Stimulated activated CD8-positive, alpha-beta memory T cell treated with anti-CD3 and anti-CD28 coated beads, Interleukin-4, amount 100 ng/mL, for 4 hours (primary cell): Measurements from ENCODE around the gene SRSF7.
A peak's percentile ranks its signal among the peaks of the same experiment; 100 is the strongest.
"Not testable (repeated sequence)": the region's sequence is repeated elsewhere in the genome, so short reads cannot be mapped to it uniquely, and the experiment has no call there.

ENCODE experiments used
- DNase-seq, 2 donors: peaks; one replicate each; pipeline ENCODE4 v3.0.0-alpha.2; 2020; ENCODE audit warnings: low read depth in 2 of 2, low spot score in 1 of 2

The SRSF7 gene

DNA sequence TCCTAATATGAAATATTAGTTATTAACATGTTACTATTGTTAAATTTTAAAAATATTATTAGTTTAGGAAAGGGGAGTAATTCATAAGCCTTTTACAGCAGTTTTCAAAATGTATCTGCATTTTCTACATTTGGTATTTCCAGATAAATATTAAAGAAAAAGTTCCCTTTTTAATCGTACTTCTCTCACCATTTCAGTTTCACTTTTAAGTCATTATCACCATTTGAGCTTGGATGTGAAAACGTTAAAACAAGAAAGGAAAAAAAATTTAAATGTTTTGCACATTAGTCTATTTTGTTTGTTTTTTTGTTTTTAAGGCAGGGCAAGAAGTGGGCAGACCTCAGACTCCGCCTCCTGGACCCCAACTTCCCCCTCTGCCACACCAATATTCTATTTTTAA is 3.3 kb upstream of the SRSF7 start:
- no peak for DNase-seq

DNA sequence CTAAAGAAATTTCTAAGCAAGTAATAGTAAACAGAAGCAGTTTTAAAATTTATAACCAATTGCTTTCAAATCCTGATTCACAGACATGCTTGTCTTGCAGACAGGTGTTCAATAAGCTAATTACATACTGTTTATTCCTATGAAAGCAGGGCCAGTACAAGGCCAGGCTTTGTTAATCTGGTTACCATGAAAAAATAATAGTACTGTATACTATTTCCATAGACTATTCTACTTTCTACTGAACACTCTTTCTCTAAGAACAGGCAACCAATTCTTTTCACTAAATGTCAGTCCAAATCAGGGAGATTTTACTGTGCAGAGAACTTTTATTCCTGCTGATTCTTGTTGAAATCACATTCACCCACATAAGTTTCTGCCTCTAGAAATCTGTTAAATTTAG is 2.9 kb upstream of the SRSF7 start:
- no peak for DNase-seq

DNA sequence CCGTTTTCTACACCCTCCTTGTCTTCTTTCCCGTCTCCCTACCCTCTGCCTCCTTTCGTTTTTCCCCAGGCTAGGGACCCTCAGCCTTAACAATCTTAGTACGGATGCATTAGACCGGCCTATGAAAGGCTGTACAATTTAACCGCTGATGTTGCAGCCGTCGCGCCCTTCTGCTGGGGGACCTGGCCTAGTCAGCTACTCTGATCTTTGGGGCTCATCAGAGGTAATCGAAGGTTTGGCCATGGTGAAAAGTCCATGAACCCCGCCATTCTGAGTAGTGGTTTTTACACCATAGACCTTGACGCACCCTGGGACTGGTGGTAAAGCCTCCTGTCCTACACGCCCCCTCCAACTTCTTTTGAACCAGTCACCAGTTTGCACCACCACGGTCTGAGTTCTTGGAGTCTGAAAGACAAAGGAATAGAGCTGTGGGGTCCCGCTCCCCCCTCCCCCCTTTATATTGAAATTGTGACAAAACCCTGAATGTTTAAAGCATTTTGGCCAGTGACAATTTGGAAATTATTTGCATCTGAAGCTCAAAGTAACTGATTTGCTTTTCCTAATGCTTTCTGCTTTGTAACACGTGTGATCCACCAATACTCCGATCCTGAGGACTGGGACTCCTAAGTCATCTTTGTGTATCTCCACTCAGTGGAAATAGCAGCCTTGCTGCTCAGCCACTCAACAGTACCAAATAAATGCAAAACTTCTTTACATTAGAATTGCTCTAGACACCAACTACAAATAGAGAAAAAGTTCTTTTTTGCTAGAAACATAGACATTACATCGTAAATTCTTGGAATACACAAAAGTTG is 642 bp upstream of the SRSF7 start:
- peak in 1 of 2 donors; percentile 15 for DNase-seq

DNA sequence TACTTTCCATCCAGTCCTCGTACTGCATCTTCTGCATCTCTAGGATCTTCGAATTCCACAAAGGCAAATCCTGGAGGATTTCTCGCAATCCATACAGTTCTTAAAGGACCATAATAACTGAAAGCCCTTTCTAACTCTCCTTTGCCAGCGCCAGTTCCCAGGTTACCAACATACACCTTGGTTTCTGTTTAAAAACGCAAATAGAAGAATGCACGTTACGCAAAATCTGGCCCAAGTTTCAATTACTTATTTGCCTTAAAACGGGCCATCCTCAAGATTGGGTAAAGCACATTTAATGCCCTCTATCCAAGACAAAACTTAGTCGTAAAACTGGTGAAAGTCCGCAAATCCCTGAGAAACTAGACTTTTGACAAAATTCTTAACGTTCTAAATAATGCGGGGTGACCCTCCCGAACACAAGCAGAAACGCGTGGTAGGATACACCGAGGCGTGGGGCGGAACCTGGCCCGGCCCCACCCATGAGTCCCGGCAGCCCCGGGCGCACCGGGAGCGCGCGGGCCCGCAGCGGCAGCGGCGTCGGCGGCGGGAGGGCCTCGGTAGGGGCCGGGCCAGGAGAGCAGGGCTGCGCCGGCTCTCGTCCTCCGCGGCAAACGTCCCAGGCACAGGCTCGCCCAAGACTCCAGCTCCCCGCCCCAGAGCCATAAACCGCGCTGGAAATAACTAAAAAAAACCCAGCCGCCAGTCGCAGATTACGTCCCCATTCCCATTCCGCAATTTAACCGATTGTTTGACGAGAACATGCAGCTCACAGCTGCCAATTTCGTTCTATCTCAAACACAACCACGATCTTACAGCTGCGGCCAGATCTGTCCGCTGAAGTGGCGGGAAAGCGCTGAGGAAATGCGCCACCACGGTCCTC is 910 bp downstream of the SRSF7 start:
- peak in 1 of 2 donors; percentile 5 for DNase-seq

DNA sequence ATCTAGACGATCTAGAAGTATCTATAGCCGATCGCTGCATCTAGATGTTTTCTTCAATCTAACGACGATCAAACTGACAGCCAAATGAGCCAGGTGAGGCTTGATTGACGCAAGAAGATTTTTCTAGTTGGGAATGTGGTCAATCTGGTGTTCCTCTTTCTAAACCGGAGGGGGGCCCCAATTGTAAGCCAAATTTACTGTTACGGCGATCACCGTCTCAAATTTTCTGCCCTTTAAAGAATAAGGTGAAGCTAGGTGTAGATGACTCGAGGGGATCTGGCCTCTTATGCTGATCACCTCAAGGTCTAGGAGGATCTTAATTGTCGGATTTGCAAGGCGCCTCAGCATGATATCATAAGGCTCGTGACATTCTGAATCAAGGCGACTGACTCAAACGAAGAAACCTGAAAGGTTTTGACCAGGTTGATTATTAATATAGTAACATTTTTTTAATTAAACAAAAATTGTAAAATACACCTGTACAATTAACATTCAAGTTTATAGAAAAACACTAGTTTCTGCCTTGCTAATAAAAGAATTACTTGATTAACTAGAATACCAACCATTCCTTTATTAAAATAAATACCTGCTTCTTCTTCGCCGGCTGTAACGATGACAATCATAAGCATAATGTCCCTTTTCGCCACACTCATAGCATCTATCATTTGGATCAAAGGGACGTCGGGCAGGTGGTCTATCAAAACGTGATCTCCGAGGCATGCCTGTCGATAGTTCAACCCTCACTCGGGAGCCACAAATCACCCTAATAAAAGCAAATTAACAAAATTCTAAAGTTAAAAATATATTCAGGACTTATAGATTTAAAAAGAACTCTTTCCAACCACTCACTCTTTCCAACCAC is 2.0 kb downstream of the SRSF7 start:
- no peak for DNase-seq

DNA sequence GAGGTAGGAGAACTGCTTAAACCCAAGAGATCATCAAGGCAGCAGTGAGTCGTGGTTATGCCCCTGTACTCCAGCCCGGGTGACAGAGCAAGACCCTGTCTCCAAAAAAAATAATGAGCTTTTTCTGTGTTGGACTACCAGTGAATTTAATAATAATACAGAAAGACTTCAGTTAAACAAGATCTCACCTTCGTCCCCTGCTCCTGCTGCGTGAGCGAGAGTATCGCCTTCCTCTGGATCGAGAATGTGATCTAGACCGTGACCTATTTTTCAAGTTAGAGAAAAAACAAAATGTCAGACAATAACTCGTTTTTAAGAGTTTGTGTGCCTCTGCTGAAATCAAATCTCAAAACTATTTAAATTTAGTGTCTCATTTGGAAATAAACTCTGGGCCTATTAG is 2.8 kb downstream of the SRSF7 start:
- no peak for DNase-seq

DNA sequence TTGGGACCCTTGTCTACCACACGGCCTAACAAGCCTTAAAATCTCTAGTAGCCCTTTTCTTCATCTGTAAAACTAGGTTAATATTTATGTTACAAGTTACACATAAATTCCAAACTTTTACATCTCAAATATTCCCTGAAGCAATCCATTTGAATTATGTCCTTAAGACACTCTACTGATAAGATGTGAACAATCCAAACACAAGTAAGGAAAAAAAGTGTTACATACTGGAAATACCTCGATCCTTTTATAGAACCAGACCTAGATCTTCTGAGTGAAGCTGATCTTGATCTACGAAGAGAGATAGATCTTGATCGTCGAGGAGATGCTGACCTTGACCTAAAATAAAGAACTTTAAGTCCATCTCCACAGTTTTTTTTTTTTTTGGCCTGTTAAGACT is 3.3 kb downstream of the SRSF7 start:
- no peak for DNase-seq

DNA sequence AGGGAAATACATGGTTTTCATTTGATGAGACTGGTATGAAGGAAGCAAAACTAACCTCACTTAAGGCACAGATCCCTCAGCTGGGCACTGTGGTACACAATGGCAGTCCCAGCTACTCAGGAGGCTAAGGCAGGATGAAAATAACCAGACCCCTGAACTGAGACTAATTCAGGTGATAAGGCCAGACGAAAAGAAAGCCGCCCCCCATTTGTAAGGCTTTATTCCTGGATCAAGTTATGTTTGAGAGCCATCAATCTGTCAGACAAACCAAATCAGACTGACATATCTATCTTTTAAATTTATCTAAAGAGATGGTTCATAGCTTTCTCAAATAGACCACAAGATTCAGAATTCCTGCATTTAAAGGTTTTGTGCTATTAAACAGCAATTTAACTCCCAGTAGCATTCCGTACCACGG is 4.1 kb downstream of the SRSF7 start:
- DNase-seq: no peak

DNA sequence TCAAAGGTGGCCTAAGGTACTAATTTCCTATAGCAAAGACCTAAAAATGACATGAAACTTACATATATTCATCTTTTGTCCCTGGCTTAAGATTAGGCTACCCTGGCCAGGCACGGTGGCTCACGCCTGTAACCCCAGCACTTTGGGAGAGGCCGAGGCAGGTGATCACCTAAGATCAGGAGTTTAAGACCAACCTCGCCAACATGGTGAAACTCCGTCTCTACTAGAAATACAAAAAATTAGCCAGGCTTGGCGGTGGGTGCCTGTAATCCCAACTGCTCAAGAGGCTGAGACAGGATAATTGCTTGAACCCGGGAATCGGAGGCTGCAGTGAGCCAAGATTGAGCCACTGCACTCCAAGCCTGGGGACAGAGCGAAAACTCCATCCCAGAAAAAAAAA is 5.9 kb downstream of the SRSF7 start:
- DNase-seq: no peak

DNA sequence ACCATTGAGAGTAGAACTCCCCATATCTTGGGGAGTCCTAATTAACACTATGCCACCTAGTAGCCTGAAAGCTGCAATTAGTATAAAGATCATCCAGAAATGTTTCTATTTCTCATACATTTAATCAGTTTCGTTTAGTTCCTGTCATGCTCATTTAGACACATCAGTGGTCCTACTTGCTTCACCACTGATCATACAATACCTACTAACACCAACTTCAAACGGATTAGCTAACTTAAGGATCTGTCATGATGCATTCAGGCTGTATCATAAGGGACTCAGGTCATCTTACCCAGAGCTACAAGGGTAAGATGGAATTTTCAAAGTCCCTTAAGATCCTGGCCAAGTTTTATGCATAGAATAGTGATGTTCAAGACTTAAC is 6.8 kb downstream of the SRSF7 start:
- DNase-seq: no peak

DNA sequence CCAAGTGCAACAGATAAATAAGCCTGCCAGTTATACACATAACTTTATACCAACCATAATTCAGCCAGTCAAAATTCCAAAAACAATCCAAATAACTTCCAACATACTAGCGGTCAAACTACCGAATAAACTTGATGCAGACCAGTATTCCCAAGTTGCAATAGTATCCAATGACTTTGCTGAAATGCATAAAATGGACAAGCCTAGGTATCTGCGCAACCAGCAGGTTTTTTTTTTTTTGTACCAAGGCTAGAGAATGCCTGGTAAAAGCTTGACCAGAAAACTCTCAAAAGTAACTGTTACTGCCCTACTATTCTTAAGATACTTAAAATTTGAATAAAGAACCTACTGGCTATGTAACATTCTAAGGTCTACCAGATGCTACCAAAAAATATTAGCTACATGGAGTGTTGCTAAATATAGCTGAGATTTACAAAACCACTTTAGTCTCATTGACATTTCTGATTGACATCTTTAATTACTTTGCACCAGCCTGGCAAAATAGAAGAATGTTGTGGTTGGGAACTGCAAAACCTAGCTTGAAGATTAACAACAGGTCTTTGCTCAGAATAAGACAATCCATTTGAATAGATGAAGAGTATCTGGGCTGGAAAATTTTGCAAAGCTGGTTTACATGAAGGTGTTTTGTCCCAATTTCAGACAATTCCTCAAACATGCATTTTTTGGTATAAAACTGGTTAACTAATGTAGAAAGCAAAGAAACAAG is 7.3 kb downstream of the SRSF7 start:
- no peak for DNase-seq

DNA sequence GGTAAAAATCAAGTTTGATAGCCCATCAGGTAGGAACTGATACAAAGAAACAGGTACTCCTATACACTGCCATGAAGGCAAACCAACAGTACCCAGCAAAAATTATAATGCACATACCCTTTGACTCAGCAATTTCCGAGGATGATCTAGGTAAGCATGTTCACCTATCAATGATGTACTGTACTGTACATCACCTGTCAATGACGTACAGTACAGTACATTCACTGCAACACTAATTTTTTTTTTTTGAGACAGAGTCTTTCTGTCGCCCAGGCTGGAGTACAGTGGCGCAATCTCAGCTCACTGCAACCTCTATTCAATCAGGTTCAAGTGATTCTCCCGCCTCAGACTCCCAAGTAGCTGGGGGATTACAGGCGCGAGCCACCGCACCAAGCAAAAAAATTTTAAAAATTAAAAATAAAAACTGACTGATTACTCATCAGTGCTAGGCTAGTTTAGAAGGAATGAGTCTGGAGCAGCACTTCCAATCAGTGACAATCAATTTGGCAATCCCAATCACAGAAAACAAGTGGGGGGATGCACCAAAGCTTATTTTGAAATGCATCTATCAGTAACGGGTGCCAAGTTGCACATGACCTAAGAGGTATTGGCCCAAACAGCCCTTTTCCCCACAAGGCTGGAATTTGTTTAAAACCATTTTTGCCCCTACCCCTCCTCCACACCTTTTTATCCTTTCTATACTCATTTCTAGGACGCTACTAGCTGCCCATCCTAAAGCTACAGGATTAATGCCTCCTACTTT is 8.2 kb downstream of the SRSF7 start:
- DNase-seq: no peak

DNA sequence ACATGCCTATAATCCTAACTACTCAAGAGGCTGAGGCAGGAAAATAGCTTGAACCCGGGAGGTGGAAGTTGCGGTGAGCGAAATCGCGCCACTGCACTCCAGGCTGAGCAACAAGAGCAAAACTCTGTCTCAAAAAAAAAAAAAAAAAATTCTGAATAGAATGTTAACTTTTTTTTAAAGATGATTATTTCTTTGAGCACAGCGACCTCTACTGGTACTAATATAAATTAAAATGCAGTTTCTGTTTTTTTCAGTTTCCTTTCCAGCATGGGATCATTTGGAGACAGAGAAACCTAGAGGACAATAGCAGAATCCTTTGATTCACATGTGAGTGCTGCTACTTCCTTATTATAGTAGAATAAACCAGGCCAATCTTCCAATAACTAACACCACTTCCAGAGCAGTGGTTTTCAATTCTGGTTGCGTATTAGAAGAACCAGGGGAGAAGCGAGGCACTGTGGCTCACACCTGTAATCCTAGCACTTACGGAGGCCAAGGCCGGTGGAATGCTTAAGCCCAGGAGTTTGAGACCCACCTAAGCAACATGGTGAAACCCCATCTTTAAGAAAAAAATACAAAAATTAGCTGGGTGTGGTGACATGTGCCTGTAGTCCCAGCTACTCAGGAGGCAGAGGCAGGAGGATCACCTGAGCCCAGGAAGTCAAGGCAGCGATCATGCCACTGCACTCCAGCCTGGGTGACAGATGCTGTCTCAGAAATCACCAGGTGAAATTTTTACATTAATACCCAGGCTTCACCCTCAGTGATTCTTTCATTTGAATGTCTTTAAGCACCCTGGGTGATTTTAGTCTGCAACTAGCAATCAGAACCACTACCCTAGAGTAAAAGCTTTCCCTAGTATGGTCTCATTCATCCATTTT is 10.1 kb downstream of the SRSF7 start:
- DNase-seq: no peak

DNA sequence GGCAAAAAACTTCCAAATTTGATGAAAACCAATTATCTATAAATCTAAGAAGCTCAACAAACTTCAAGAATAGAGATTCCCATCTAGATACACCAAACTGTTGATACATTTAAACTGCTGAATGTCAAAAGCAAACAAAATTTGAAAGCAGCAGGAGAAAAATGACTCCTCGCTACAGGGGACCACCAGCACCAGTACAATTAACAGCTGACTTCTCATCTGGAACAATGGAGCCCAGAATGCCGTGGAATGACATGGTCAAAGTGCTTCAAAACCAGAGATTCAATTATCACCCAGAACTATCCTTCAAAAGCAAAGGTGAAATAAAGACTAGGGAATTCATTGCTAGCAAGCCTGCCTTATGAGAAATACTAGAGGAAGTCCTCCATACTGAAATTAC is 11.6 kb downstream of the SRSF7 start:
- DNase-seq: no peak

DNA sequence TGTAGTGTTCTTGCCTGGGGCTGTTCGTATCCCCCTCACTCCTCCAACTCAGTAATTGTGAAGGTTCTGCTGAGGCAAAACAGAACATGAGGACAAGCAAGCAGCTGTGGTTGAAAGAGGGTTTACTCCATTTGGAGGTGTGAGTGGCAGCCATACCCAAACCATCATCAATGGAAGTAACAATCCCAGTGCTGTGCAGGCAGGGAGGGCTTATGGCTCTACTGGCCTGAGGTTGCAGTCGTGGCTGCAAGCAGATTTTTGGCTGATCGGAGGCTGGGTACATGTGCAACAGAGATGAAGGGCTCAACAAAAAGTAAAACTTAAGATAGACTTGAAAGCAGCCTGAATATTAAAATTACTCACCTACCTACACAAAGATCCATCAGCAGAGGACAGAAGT is 13.2 kb downstream of the SRSF7 start:
- DNase-seq: no peak

DNA sequence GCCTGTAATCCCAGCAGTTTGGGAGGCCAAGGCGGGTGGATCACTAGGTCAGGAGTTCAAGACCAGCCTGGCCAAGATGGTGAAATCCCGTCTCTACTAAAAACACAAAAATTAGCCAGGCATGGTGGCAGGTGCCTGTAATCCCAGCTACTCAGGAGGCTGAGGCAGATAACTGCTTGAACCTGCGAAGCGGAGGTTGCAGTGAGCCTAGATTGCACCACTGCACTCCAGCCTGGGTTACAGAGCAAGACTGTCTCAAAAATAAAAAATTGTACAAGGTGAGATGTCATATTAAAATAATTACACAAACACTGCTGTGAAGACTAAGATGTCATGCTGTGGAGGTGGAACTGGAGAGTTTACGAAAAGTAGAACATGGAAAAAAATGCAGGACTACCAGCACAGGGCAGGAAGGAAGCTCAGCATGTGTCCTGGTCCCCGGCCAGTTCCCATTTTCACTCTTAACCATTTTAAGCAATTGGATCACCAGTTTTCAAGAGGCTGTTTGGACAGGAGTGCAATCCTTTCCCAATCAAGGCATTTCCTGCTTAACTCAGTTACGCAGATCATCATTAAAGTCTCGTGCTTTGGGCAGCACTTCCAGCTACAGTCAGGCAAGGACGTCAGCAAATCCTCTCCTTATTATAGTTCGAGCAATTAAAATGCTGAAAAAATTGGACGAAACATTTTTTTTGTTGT is 14.0 kb downstream of the SRSF7 start:
- DNase-seq: not testable (repeated sequence)

DNA sequence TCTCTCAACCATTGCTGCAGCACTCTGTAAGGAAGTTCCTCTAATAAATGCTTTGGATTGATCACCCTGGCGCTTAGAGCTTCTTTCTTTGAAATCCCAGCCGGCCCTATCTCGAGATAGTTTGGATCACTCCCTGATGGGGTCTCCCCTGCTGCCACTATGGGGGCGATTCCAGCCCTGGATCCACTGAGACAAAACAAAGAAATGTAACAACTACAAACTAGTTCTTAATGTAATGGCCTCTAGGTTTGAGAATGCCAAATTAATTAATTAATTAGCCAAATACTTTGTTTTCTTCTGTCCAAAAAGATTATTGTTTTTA is 15.2 kb downstream of the SRSF7 start:
- DNase-seq: no peak

DNA sequence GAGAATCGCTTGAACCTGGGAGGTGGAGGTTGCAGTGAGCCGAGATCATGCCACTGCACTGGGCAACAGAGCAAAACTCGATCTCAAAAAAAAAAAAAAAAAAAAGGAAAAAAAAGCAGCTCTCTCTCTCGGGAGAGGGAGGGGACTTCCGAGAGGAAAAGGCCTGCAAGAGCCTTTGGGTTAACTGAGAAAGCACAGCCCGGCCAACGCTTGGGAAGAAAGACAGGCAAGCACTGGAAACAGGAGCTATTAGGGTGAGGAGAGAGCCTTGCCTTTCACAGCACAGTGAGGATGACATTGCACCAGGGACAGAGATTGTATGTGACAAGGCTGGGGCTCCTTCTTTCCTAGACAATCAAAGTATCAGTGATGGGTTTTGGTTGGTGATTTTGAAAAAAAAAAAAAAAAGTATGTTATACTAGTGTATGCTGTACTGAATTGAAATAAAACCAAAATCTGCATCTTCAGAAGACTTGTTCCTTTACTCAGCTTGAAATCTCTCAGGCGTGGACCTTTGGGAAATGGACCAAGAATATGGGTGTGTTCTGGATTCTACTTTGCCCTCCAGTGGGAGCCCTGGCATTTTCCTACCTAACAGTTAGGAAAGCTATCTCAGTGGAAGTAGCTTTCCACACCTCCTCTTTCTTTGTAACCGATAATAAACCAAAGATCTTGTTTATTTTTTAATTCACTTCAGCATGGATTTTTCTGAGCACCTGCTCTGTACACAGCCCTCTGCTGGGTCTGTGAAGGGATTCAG is 16.7 kb downstream of the SRSF7 start:
- no peak for DNase-seq
